Liver (tissue), 3 donors: ENCODE results near the gene SAMD7.

ENCODE experiments used
- ATF3 ChIP-seq: IDR thresholded peaks from 2 replicates; pipeline ENCODE4 v1.6.1; 2016; ENCODE audit warnings: antibody characterized with exemption
- CTCF ChIP-seq: fragments of 150-350 bp; IDR thresholded peaks from 2 replicates; pipeline ENCODE4 v1.5.1; 2017; ENCODE audit warnings: improper control_type of control experiment, low read depth, low read length; ENCODE audit not compliant: missing input control
- EGR1 ChIP-seq, 2 donors: IDR thresholded peaks; 2 replicates each; pipeline ENCODE4 v1.6.1; 2016 to 2018; ENCODE audit warnings: antibody characterized with exemption in 2 of 2, low read depth in 2 of 2
- GABPA ChIP-seq, 2 donors: IDR thresholded peaks in 1 of 2; conservative IDR thresholded peaks in 1 of 2; 2 replicates each; pipeline ENCODE4 v1.6.1; 2016; ENCODE audit warnings: antibody characterized with exemption in 2 of 2, mild to moderate bottlenecking in 1 of 2, moderate library complexity in 1 of 2
- HNF4A ChIP-seq, 2 donors: conservative IDR thresholded peaks; 2 replicates each; pipeline ENCODE4 v1.6.1; 2016; ENCODE audit warnings: antibody characterized with exemption in 2 of 2, mild to moderate bottlenecking in 2 of 2
- JUND ChIP-seq, 2 donors: IDR thresholded peaks; 2 replicates each; pipeline ENCODE4 v1.6.1; 2016; ENCODE audit warnings: antibody characterized with exemption in 2 of 2
- MAX ChIP-seq: IDR thresholded peaks from 2 replicates; pipeline ENCODE4 v1.6.1; 2016; ENCODE audit warnings: antibody characterized with exemption
- REST ChIP-seq: IDR thresholded peaks from 2 replicates; pipeline ENCODE4 v1.6.1; 2016; ENCODE audit warnings: antibody characterized with exemption, mild to moderate bottlenecking
- TAF1 ChIP-seq: conservative IDR thresholded peaks from 2 replicates; pipeline ENCODE4 v1.6.1; 2016; ENCODE audit warnings: antibody characterized with exemption, mild to moderate bottlenecking
- YY1 ChIP-seq: IDR thresholded peaks from 2 replicates; pipeline ENCODE4 v1.6.1; 2016; ENCODE audit warnings: antibody characterized with exemption, mild to moderate bottlenecking
- ZBTB33 ChIP-seq: IDR thresholded peaks from 2 replicates; pipeline ENCODE4 v1.6.1; 2016; ENCODE audit warnings: antibody characterized with exemption
- donor health status: healthy.
- donor health status: healthy.

GRCh38 chr3:169895072-169895471, 16.3 kb upstream of the SAMD7 start:
- no peak for TF ChIP-seq ZBTB33
- TF ChIP-seq CTCF, result no peak
- no peak for TF ChIP-seq MAX
- TF ChIP-seq EGR1 (IDR thresholded peaks at IDR 0.05; ENCODE audit: low read depth in 2 of 2), result no peak
- no peak for TF ChIP-seq REST
- TF ChIP-seq HNF4A (conservative IDR thresholded peaks at IDR 0.05), result no peak
- TF ChIP-seq ATF3, result no peak
- TF ChIP-seq TAF1, result no peak
- TF ChIP-seq YY1, result no peak
- TF ChIP-seq JUND (IDR thresholded peaks at IDR 0.05), result no peak
- no peak for TF ChIP-seq GABPA (IDR thresholded peaks at IDR 0.05 in 1 of 2, conservative IDR thresholded peaks at IDR 0.05 in 1 of 2)
